Left ventricle myocardium inferior (tissue), 1 donor: ENCODE measurements around the gene ELP5. TPM values are rescaled to one million over a fixed set of nuclear protein-coding genes. Genes with fewer than 3 reads are reported as not detected.
A peak's percentile ranks its signal among the peaks of the same experiment; 100 is the strongest.

Experiments used
- DNase-seq: peaks from one replicate; pipeline ENCODE4 v3.0.0-alpha.2; 2020
- H3K27ac ChIP-seq: fragments of 200-600 bp; replicated peaks from 2 replicates; pipeline ENCODE4 v1.8.0; 2021
- H3K27me3 ChIP-seq: fragments of 200-600 bp; 2 replicates; pipeline ENCODE4 v1.8.0; 2021; ENCODE audit warnings: low read depth
- H3K36me3 ChIP-seq: fragments of 200-600 bp; 2 replicates; pipeline ENCODE4 v1.8.0; 2021
- H3K4me1 ChIP-seq: fragments of 200-600 bp; 2 replicates; pipeline ENCODE4 v1.8.0; 2021
- H3K4me3 ChIP-seq: fragments of 200-600 bp; 2 replicates; pipeline ENCODE4 v1.8.0; 2021; ENCODE audit warnings: mild to moderate bottlenecking, moderate library complexity
- H3K9me3 ChIP-seq: fragments of 200-600 bp; replicated peaks from 2 replicates; pipeline ENCODE4 v1.8.0; 2021
- CTCF ChIP-seq: fragments of 200-600 bp; IDR thresholded peaks from 2 replicates; pipeline ENCODE4 v1.8.0; 2021; ENCODE audit warnings: antibody characterized with exemption, mild to moderate bottlenecking, borderline replicate concordance
- intact Hi-C: fragments of 100-400 bp; cut with micrococcal nuclease; formaldehyde crosslinking; loops from one replicate; pipeline ENCODE4 v1.11.0; 2022
- total RNA-seq: library from RNA; stranded (reverse); fragmentation: NEBNext Ultra II Directional; extraction: Animal tissue kit (Norgen Biotek cat#: 25700); gene quantifications from one replicate; pipeline ENCODE4 v1.2.1, GENCODE V29; 2021
- donor health status: DM: no; HTN: yes; CAD: no; lungs with severe emphysema.

The ELP5 gene
- total RNA-seq, 1 donor from 2014 or later: 62.5 TPM

GRCh38 chr17:7237266-7237760, 14.7 kb upstream of the ELP5 start:
- Histone ChIP-seq H3K27me3 (no peaks in the 10 kb centered on the region), H3K4me1 (peaks cover 83% of the 10 kb centered on the region), H3K4me3 (peak overlapping the region; percentile 97), H3K27ac (peak overlapping the region; percentile 99), H3K36me3 (peaks cover 33% of the 10 kb centered on the region), H3K9me3 (no peaks in the 10 kb centered on the region)
- no peak for TF ChIP-seq CTCF
- no peak for DNase-seq
- intact Hi-C loops: no loop called here

- no peak for TF ChIP-seq CTCF
- Histone ChIP-seq H3K27me3 (no peaks in the 10 kb centered on the region), H3K4me3 (peak overlapping the region; percentile 97), H3K36me3 (peaks cover 33% of the 10 kb centered on the region), H3K9me3 (no peaks in the 10 kb centered on the region), H3K27ac (peak overlapping the region; percentile 99), H3K4me1 (peaks cover 77% of the 10 kb centered on the region)
- intact Hi-C loops: no loop called here
- peak; percentile 84 for DNase-seq
Observed at GRCh38 chr17:7237761-7238419, 14.1 kb upstream of the ELP5 start.

GRCh38 chr17:7238420-7239090, 13.5 kb upstream of the ELP5 start:
- Histone ChIP-seq H3K4me3 (peak overlapping the region; percentile 97), H3K4me1 (peaks cover 76% of the 10 kb centered on the region), H3K9me3 (no peaks in the 10 kb centered on the region), H3K27ac (peak overlapping the region; percentile 99), H3K36me3 (peaks cover 33% of the 10 kb centered on the region), H3K27me3 (no peaks in the 10 kb centered on the region)
- no peak for DNase-seq
- intact Hi-C loops: no loop called here
- TF ChIP-seq CTCF: no peak

- DNase-seq: peak; percentile 99
- Histone ChIP-seq H3K27ac (peak within 1 kb of the TSS; percentile 99), H3K4me3 (peak within 1 kb of the TSS; percentile 97), H3K4me1 (peaks cover 73% of the 10 kb centered on the region), H3K27me3 (no peaks in the 10 kb centered on the region), H3K9me3 (no peaks in the 10 kb centered on the region), H3K36me3 (peaks cover 41% of the 10 kb centered on the region)
- intact Hi-C loops: no loop called here
- TF ChIP-seq CTCF: no peak
Observed at GRCh38 chr17:7239091-7240027, 12.7 kb upstream of the ELP5 start, which contains the start of gene PHF23. TSS of gene PHF23 (minus strand) at chr17:7239457. CDS start at chr17:7239279, 178 bp downstream.

GRCh38 chr17:7240375-7240774, 11.6 kb upstream of the ELP5 start:
- intact Hi-C loops: no loop called here
- Histone ChIP-seq H3K27ac (peak overlapping the region; percentile 99), H3K4me1 (peaks cover 63% of the 10 kb centered on the region), H3K4me3 (peak overlapping the region; percentile 97), H3K27me3 (no peaks in the 10 kb centered on the region), H3K9me3 (no peaks in the 10 kb centered on the region), H3K36me3 (peaks cover 47% of the 10 kb centered on the region)
- no peak for TF ChIP-seq CTCF
- no peak for DNase-seq
